Thymus (tissue), 11 donors: ENCODE results near the gene ABHD16B. TPM values are rescaled to one million over a fixed set of nuclear protein-coding genes. Genes with fewer than 3 reads are reported as not detected.

ENCODE experiments used
- DNase-seq, 9 donors: peaks; one replicate each; pipeline ENCODE4 v3.0.0-alpha.2; 2013; ENCODE audit warnings: low spot score in 9 of 9, low read depth in 6 of 9, missing footprints in 1 of 9
- H3K27ac ChIP-seq, 2 donors: one replicate each; pipeline ENCODE4 v1.5.1; 2013; ENCODE audit warnings: control low read depth in 1 of 2, low read depth in 1 of 2, low read length in 1 of 2, mild to moderate bottlenecking in 1 of 2, moderate library complexity in 1 of 2
- H3K27me3 ChIP-seq, 2 donors: one replicate each; pipeline ENCODE4 v1.5.1; 2013; ENCODE audit warnings: low read length in 1 of 2; ENCODE audit not compliant: control insufficient read depth in 2 of 2, insufficient read depth in 1 of 2
- H3K36me3 ChIP-seq, 2 donors: one replicate each; pipeline ENCODE4 v1.5.1; 2013; ENCODE audit warnings: low read length in 1 of 2, mild to moderate bottlenecking in 1 of 2, moderate library complexity in 1 of 2; ENCODE audit not compliant: control insufficient read depth in 2 of 2, insufficient read depth in 2 of 2
- H3K4me1 ChIP-seq, 2 donors: one replicate each; pipeline ENCODE4 v1.5.1; 2013; ENCODE audit warnings: low read length in 2 of 2; ENCODE audit not compliant: control insufficient read depth in 2 of 2, insufficient read depth in 2 of 2
- H3K4me3 ChIP-seq, 2 donors: one replicate each; pipeline ENCODE4 v1.5.1; 2013; ENCODE audit warnings: low read length in 2 of 2, control low read depth in 1 of 2, mild to moderate bottlenecking in 1 of 2
- H3K9me3 ChIP-seq, 2 donors: one replicate each; pipeline ENCODE4 v1.5.1; 2013; ENCODE audit warnings: low read length in 1 of 2, mild to moderate bottlenecking in 1 of 2; ENCODE audit not compliant: control insufficient read depth in 2 of 2, insufficient read depth in 1 of 2
- WGBS: extraction: QIAGEN DNeasy Blood & Tissue Kit; methylation state at CpG from one replicate; pipeline ENCODE4 v1.1.7; 2013; 5-methylcytosine and 5-hydroxymethylcytosine counted together
- polyA plus RNA-seq: library from polyadenylated mRNA; stranded (reverse); fragments of 200-250 nt; gene quantifications from one replicate; pipeline ENCODE4 v1.2.3, GENCODE V29; 2013
- total RNA-seq: library from RNA; stranded (reverse); fragments of 120-200 nt; gene quantifications from one replicate; pipeline ENCODE4 v1.2.4, GENCODE V29; 2013
- donor health status: healthy.

The ABHD16B gene
- total and polyA plus RNA-seq, 2 donors = 0.57 TPM; not detected in 1

DNA sequence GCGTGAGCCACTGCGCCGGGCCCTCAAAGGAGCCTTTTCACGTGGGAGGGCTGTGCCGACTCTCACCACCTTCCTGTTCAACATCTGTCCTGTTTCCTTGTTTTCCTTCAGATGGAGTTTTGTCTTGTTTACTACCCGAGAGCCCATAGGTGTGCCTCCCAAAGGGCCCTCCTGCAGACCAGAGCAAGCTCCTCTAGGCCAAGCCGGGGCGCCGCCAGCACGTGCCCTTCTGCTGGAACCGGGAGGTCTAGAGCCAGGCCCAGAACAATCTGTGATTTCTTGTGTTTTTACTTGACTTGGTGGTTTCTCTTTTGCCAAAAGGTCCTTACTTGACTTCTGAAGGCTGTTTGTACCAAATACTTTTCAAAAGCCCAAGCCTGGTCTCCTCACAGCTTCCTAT, 25.6 kb downstream of the ABHD16B start:
- Histone ChIP-seq H3K4me3 (no peak overlapping the region), H3K9me3 (no peaks in the 10 kb centered on the region), H3K27me3 (no peaks in the 10 kb centered on the region), H3K27ac (no peak overlapping the region), H3K36me3 (peaks cover 61 to 76% of the 10 kb centered on the region in 2 donors), H3K4me1 (no peaks in the 10 kb centered on the region)
- DNase-seq = no peak
- WGBS = 97% methylated on average over 11 of the region's 11 CpGs

- peaks cover 0 to 5% of the 10 kb centered on the region in 2 donors for H3K27me3 ChIP-seq
- H3K4me1 ChIP-seq = peaks cover under 1 to 4% of the 10 kb centered on the region in 2 donors
- WGBS = 94% methylated on average over 25 of the region's 25 CpGs
- no peak overlapping the region for H3K4me3 ChIP-seq
- no peaks in the 10 kb centered on the region for H3K9me3 ChIP-seq
- no peak for DNase-seq
- H3K36me3 ChIP-seq = peaks cover 51% of the 10 kb centered on the region in 2 donors
- no peak overlapping the region for H3K27ac ChIP-seq
Measured at GRCh38 chr20:63889241-63890200, 28.2 kb downstream of the ABHD16B start.

DNA sequence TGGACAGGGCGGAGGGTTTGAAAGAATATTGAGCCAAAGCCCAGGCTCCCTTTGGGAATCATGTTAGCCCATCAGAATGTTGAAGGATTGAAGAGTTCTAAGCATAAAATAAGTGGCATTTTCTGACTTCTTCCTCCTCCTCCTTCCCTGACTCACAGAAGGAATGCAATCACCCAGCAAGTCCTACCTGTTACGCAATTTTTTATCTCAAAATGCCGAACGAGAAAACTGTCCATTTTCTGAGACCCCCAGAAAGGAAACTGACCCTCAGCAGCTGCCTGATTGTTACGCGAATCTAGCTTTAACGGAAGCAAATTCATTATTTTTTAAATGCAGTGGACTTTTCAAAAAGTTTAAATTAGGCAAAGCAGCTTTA, 28.9 kb downstream of the ABHD16B start:
- WGBS = 96% methylated on average over 7 of the region's 7 CpGs
- peaks cover 3 to 5% of the 10 kb centered on the region in 2 donors for H3K4me1 ChIP-seq
- no peak for DNase-seq

GRCh38 chr20:63890616-63891015, 29.3 kb downstream of the ABHD16B start:
- Histone ChIP-seq H3K4me3 (no peak overlapping the region), H3K4me1 (peaks cover 3 to 5% of the 10 kb centered on the region in 2 donors), H3K27me3 (peaks cover 0 to 7% of the 10 kb centered on the region in 2 donors), H3K9me3 (no peaks in the 10 kb centered on the region), H3K27ac (no peak overlapping the region), H3K36me3 (peaks cover 41 to 49% of the 10 kb centered on the region in 2 donors)
- WGBS = 93% methylated on average over 7 of the region's 7 CpGs
- DNase-seq = no peak

More for the DNA sequence above, 28.9 kb downstream of the ABHD16B start:
- Histone ChIP-seq H3K27me3 (peaks cover 0 to 7% of the 10 kb centered on the region in 2 donors), H3K9me3 (no peaks in the 10 kb centered on the region), H3K4me3 (no peak overlapping the region), H3K27ac (no peak overlapping the region), H3K36me3 (peaks cover 45 to 49% of the 10 kb centered on the region in 2 donors)

DNA sequence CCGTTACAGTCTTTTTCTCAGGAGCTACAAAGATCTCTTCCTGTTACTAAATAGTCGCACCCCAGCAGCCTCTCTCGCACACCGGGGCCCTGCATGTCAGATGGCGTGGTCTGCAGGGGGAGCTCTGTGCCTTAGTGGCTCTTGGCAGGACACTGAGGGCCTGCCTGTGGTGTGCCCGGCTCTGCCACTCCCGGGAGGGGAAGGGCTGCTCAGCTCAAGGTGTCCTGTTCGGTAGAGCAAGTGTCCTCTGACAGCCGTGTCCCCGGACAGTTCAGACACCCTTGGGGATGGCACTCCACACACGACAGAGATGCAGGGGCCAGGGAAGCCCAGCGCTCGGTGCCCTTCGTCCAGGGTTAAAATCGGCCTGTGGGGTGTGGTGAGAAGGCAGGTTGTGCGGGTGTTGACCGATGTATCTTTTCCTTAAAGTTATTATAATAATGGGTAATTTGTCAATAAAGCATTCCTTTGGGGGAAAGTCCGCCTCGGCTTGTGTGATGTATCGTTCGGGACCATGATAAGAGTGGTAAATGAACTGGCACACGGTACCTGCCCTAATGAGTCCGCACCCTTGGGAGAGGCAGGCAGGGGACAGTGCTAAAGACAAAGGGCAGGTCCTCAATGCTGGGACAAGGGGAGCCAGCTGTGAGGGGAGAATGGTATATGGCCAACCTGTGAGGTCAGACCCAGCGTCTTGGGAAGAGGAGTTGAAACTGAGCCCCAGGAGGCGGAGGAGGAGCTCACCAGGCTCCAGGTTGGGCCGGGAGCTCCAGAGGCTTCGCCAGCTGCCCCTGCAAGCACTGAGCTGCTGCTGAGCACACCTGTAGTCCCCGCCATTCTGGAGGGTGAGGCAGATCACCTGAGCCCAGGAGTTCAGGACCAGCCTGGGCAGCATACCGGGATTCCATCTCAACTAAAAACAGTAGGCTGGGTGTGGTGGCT, 30.0 kb downstream of the ABHD16B start:
- Histone ChIP-seq H3K9me3 (no peaks in the 10 kb centered on the region), H3K27ac (no peak overlapping the region), H3K4me1 (peaks cover 6 to 9% of the 10 kb centered on the region in 2 donors), H3K27me3 (peaks cover 0 to 7% of the 10 kb centered on the region in 2 donors), H3K4me3 (no peak overlapping the region), H3K36me3 (peaks cover 37 to 49% of the 10 kb centered on the region in 2 donors)
- 96% methylated on average over 29 of the region's 29 CpGs for WGBS
- DNase-seq = no peak

DNA sequence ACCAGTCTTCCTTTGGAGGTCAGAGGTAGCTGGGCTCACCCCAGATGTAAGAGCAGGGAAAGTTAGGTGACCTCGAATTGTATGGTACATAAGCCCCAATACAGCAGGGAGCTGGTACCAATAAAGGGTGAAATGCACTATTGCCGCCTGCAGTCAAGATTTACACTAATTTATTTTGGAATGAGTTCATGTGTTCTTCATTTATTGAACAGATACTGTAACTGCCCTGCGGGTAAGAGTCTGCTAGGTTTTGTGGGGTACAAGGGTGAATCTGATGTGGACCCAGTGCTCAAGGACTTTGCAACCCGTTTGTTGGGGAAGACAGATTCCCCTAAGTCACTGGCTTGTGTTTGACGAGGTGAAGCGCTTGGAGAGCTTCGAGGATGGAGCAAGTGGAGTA, 31.1 kb downstream of the ABHD16B start:
- Histone ChIP-seq H3K27ac (no peak overlapping the region), H3K27me3 (peaks cover 0 to 7% of the 10 kb centered on the region in 2 donors), H3K9me3 (no peaks in the 10 kb centered on the region), H3K4me1 (peaks cover 16% of the 10 kb centered on the region in 2 donors), H3K4me3 (no peak overlapping the region), H3K36me3 (peaks cover 28 to 43% of the 10 kb centered on the region in 2 donors)
- 96% methylated on average over 7 of the region's 7 CpGs for WGBS
- no peak for DNase-seq

DNA sequence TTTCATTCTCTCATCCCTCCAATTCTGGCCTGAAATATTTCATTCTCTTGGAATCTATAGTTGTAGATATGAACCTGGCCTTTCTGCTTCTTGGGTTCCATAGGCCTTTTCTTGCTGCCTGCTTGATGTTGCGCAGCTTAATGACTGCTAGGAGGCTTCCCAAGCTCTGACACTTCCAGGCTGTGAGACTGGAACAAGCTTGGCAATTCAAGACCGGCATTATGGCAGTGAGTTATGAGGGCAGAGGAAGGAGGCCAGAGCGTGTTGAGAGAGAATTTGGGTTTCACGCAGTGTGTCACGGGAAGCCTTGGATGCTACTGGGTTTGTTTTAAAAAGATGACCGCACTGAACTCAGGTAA, 32.7 kb downstream of the ABHD16B start:
- Histone ChIP-seq H3K4me3 (no peak overlapping the region), H3K36me3 (peaks cover 28 to 36% of the 10 kb centered on the region in 2 donors), H3K4me1 (peaks cover 20 to 22% of the 10 kb centered on the region in 2 donors)

GRCh38 chr20:63894358-63895201, 33.3 kb downstream of the ABHD16B start, which contains the start of gene DNAJC5:
Gene DNAJC5, plus strand, starts transcription at chr20:63895126. Its CDS starts 33,220 bp downstream, at chr20:63928346.
- Histone ChIP-seq H3K27ac (peak within 1 kb of the TSS; percentile 75 to 83), H3K9me3 (no peaks in the 10 kb centered on the region), H3K36me3 (peaks cover 22 to 31% of the 10 kb centered on the region in 2 donors), H3K4me1 (peaks cover 20 to 22% of the 10 kb centered on the region in 2 donors), H3K27me3 (peaks cover 0 to 7% of the 10 kb centered on the region in 2 donors), H3K4me3 (peak within 1 kb of the TSS; percentile 62 to 93)
- WGBS = 3% methylated on average over 82 of the region's 82 CpGs
- DNase-seq = peak; percentile 80 to 98 (median 93)

More for the DNA sequence above, 32.7 kb downstream of the ABHD16B start:
- peaks cover 0 to 7% of the 10 kb centered on the region in 2 donors for H3K27me3 ChIP-seq
- no peak overlapping the region for H3K27ac ChIP-seq
- no peaks in the 10 kb centered on the region for H3K9me3 ChIP-seq
- DNase-seq = no peak
- 52% methylated on average over 6 of the region's 6 CpGs for WGBS
